Fibroblast of the aortic adventitia (primary cell): ENCODE measurements around the gene TAF4. TPM values are rescaled to one million over a fixed set of nuclear protein-coding genes. Genes with fewer than 3 reads are reported as not detected.

Experiments
- DNase-seq: peaks from one replicate; pipeline ENCODE4 v3.0.0-alpha.2; 2010; ENCODE audit warnings: low read depth
- H3K4me3 ChIP-seq: 2 replicates; pipeline ENCODE4 v1.5.1; 2011; ENCODE audit warnings: low read depth, mild to moderate bottlenecking, control low read depth, low read length, moderate library complexity
- total RNA-seq: library from RNA; depleted of rRNA; stranded (reverse); fragments of >200 nt; gene quantifications from 2 replicates; pipeline ENCODE4 v1.2.3, GENCODE V29; 2012; ENCODE audit warnings: low replicate concordance
- TF ChIP-seq, protein P1 (sequence below): IDR thresholded peaks from 2 replicates; pipeline ENCODE4 v1.5.1; 2011; ENCODE audit warnings: mild to moderate bottlenecking, low read length, control low read depth, inconsistent platforms; ENCODE audit not compliant: insufficient read depth

Gene TAF4
- total RNA-seq, 1 donor, result 5.4 TPM

DNA sequence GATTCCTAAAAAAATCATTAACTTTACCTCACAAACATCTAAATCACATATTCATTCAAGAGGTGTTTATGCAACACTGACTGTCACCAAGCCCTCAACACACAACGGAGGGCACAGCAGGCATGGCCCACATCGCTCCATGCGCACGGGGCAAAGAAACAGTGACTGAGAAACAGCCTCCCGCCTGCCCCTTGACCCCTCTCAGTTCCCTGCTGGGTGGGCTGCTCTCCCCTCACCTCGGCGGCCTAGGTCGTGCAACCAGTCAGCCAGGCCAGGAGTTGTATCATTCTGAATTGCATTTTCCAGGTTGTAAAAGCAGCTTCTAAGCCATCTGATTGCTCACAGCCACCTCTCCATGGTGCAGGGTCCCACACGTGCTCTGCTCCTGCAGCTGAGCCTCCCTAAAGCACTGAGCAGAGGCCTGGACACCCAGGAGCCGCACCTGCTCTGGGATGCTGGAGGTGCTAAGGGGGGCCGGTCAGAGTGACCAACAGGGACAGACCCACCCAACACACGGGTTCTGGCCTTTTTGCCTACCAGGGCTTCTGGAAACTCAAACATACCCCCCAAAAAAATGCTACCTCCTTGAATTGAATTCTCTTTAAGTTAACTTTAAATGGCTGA, 37.9 kb downstream of the TAF4 start:
- no peak for DNase-seq

DNA sequence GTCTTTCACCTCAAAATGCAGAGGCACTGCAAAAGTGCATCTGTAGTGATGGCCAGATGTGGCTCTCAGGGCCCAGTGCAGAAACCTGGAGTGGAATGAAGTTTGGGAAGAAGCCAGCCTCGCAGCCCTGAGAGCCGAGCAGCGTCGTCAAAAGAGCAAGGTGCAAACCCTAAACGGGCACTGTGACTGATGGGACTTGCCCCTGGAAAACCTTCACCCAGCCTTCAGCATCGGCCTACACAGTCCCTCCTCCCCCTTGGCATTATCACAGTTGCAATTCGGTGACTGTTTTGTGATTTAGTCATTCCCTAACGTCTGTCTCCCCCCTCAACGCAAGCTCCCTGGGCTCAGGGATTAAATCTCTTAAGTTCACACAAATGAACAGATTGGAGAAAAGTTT, 38.6 kb downstream of the TAF4 start:
- TF ChIP-seq, protein P1, sequence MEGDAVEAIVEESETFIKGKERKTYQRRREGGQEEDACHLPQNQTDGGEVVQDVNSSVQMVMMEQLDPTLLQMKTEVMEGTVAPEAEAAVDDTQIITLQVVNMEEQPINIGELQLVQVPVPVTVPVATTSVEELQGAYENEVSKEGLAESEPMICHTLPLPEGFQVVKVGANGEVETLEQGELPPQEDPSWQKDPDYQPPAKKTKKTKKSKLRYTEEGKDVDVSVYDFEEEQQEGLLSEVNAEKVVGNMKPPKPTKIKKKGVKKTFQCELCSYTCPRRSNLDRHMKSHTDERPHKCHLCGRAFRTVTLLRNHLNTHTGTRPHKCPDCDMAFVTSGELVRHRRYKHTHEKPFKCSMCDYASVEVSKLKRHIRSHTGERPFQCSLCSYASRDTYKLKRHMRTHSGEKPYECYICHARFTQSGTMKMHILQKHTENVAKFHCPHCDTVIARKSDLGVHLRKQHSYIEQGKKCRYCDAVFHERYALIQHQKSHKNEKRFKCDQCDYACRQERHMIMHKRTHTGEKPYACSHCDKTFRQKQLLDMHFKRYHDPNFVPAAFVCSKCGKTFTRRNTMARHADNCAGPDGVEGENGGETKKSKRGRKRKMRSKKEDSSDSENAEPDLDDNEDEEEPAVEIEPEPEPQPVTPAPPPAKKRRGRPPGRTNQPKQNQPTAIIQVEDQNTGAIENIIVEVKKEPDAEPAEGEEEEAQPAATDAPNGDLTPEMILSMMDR, result no peak
- H3K4me3 ChIP-seq, result no peak overlapping the region
- DNase-seq, result peak; percentile 9

More for the DNA sequence above, 37.9 kb downstream of the TAF4 start:
- TF ChIP-seq, protein P1, result no peak
- H3K4me3 ChIP-seq, result no peak overlapping the region

DNA sequence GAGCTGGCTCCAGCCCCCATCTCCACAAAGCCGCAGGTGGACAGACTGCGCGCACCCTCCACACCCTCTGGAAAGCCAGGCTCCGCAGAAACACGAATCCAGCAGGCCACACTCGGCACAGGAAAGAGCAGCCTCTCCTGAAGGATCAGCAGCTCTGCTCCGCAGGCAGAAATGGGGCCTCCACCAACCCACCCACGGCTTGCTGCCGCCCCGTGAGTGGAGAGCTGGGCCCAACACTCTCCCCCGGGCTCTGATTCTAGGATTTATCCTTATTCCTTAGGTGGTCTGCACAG, 39.2 kb downstream of the TAF4 start:
- H3K4me3 ChIP-seq, result no peak overlapping the region
- no peak for DNase-seq
- TF ChIP-seq, protein P1, result no peak

DNA sequence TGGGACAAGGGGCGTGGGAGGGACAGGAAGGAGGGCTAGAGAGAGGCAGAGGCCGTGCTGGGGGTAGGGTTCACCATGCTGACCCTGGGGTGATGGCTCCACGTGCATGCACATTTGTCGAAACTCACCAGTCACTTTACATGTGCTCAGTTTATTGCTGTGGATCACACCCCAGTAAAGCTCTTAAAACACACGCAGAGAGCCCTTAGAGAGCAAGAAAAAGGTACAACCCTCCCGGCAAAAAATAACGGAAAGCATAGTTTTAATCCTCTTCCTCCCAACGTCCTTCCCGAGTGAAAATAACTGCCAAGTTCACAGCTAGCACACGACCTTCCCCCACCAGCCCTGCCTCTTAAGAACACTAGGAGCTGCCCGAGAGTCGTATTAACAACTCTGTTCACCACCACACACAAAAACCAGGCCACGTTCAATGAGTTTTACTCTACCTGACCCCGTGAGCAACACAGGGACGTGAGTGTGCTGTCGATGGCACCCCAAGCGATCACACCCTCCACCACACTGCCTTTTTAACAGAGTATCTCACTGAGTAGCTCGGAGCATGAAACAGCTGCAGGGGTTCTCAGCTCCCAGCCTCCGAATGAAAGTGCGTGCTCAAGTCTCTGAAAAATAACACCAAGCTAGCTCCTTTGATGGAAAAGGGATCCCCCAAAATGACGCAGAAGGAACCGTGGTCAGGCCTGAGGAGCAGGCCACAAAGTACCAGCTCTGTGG, 39.7 kb downstream of the TAF4 start:
- DNase-seq, result peak; percentile 78
- H3K4me3 ChIP-seq, result no peak overlapping the region
- TF ChIP-seq, protein P1, result peak; percentile 88

DNA sequence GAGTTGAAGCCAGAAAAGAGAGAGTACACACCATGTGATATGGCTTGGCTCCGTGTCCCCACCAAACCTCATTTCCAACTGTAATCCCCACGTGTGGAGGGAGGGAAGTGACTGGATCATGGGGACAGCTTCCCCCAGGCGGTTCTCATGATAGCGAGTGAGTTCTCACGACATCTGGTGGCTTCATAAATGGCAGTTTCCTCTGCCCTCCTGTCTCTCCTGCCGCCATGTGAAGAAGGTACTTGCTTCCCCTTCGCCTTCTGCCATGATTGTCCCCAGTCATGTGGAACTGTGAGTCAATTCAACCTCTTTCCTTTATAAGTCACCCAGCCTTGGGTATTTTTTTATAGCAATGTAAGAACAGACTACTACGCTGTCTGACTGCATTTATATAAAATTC, 40.3 kb downstream of the TAF4 start:
- DNase-seq, result peak; percentile 5
- H3K4me3 ChIP-seq, result no peak overlapping the region
- TF ChIP-seq, protein P1, result no peak

DNA sequence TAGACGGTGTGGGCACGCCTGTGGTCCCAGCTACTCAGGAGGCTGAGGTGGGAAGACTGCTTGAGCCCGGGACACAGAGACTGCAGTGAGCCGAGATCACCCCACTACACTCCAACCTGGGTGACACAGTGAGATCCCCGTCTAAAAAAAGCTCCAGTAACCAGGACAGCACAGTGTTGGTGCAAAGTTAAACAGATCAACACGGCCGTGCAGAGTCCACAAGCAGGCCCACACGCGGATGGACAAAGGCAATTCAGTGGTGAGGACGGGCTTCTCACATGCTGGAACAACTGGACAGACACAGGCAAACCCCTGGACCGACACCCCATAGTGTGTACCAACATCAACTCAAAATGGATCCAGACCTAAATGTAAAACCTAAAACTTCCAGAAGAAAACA, 41.7 kb downstream of the TAF4 start:
- H3K4me3 ChIP-seq, result no peak overlapping the region
- no peak for DNase-seq
- TF ChIP-seq, protein P1, result no peak

DNA sequence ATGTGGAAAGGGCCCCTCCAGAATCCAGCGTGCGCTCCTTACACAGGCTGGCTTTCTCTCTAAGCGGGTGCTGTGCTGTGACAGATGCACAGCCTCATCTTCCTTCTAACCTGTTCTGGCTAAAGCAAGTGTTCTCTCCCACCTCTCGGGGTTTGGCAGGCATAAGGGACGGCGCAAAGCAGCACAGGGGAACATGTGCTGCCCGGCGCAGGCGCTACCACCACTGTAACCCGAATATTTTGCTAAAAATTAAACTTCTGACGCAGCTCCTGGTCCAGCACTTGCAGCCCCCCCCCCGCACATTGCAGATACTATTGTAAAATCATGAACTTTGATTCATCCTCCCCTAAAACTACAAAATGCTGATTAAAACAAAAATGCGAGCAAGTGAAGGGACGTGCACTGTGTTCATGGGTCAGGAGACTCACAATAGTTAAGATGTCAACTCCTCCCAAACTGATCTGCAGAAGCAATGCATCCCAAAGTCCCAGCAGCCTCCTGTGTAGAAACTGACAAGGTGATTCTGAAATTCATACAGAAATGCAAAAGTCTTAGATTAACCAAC, 43.0 kb downstream of the TAF4 start:
- no peak for DNase-seq
- TF ChIP-seq, protein P1, result no peak
- no peak overlapping the region for H3K4me3 ChIP-seq
